Activated CD4-positive, CD25-positive, alpha-beta regulatory T cell treated with anti-CD3 and anti-CD28 coated beads, Interleukin-2, amount 50 U/mL, for 72 hours (primary cell): ENCODE results near the gene NUCKS1.

ENCODE experiments used
- DNase-seq: peaks from one replicate; pipeline ENCODE4 v3.0.0; 2021

The NUCKS1 gene

DNA sequence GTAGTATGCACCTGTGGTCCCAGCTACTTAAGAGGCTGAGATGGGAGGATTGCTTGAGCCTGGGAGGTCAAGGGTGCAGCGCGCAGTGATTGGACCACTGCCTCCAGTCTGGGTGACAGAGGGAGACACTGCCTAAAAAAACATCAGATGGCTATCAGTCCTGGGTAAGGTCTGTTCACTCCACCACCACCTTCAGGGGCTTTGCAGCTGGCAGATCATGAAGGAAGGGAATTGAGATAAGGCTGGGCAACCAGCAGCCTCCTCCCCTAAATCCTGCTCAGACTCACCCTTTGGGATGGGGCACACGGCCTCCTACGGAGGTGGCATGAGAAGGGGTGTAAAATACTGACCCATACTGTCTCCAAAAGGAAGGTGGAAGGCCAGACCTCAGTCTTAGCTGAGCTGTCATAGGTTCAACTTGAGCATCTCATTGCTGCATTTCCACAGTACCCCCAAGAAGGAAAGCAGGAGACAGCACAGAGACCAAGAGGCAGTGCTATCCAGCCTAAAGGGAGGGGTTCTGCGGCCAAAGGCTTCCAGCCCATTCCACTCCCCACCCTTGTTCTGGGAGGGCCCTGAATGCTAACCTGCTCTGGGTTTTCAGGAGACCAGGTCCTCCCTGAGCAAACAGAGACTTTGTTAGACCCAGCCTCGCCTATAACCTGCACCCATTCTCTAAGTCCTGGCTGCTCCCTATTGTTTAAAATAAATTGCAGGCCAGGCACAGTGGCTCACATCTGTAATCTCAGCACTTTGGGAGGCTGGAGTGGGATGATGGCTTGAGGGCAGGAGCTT, 83.4 kb downstream of the NUCKS1 start:
- no peak for DNase-seq

DNA sequence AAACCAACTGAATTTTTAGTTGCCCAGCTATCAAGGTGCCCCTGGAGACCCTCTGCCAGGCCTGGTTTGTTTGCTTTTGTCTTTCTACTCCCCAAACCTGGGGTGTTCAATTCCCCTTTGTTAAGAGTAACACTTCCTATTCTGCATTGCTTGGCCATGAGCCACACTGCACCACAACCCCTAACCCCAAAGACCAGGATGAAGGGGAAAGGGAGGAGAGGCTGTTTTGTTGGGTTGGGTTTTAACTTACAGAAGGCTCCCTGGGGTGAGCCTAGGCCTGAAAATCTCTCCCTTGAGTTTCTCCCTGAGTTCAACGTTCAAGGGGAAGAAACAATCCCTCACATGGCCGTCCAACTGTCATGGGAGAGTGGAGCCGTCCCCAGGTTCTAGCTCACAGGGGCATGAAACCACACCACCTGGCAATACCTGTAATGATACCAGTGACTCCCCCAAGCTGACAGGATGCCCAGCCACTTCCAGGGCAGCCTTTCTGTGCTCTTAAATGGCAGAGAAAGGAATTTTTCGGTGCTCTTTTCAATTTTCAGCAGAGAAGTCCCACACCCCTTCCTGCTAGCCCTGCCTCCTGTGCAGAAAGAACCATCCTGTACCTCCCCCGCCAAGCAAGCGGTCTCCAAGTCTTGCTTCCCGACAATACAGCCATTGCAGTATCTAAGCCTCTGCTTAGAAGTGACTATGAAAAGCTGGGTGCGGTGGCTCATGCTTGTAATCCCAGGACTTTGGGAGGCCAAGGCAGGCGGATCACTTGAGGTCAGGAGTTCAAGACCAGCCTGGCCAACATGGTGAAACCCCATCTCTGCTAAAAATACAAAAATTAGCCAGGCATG, 84.6 kb downstream of the NUCKS1 start:
- DNase-seq: no peak

DNA sequence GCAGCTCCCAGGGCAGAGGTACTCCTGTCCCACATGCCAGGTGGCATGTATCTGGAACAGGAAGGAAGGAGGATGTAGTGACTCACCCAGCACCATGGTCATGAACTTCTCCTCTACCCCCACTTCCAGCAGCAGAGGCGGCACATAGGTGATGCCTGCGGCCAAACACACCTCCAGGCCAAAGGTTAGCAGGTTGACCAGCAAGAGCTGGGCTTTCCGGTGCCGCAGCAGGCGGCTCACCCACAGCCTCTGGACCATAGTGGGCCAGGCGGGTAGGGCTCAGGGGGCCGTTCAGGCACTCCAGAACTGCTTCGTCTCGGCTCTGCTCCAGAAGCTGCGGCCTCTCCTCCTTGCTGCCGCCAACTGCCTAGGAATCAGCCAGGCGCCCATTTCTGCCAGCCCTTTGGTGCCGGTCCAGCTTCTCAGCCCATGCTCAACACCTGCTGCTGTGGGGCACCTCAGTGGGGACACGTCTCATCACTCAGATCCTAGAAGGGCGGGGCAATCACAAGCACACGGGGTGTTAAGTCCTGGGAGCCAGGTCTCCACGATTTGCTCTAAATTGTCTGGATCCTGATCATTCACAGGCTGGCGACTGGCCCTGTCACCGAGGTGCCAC, 85.5 kb downstream of the NUCKS1 start:
- DNase-seq: no peak

DNA sequence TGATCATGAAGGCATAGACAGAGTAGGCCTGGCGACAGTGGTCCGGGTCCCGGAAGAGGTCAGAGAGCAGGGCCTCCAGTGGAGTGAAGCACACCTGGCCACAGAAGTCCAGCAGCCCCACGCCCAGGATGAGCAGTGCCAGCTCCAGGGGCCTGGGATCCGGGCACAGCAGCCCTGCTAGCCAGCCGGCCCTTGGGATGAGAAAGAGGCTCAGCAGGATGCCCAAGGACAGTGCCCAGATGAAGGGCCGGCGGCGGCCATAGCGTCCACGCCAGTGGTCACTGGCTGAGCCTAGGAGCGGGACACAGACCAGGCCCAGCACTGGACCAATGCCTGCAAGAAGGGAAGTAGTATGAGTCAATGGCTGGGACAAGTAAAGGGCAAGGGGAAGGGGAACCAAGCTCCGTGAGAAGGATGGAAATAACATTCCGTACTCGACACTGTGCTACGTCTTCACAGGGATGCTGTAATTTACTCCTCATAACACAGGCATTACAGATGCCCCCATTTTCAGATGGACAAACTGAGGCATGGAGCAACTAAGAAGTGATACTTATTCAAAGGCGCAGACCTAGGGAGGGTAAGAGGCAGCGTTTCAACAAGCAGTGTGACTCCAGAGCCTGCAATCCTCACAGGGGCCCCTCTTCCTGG, 86.6 kb downstream of the NUCKS1 start:
- DNase-seq: no peak
